GM18873 (cell line): ENCODE results near the gene TLDC2.
"Not testable (repeated sequence)": the region's sequence is repeated elsewhere in the genome, so short reads cannot be mapped to it uniquely, and the experiment has no call there.

Source experiments
- ATAC-seq: cut with Tn5 transposase; IDR thresholded peaks from one replicate; pipeline ENCODE4 v1.9.1; 2021; ENCODE audit warnings: mild to moderate bottlenecking, moderate library complexity, moderate number of reproducible peaks; ENCODE audit not compliant: unreplicated experiment, low FRiP score

The TLDC2 gene

GRCh38 chr20:36875702-36876472 is at the start of gene TLDC2:
TSS of gene TLDC2 (plus strand) at chr20:36876138. CDS start at chr20:36876175, 37 bp downstream.
- ATAC-seq, result no peak

GRCh38 chr20:36826554-36827244 is 49.2 kb upstream of the TLDC2 start:
- ATAC-seq, result no peak

- peak; percentile 82 for ATAC-seq
Measured at GRCh38 chr20:36827541-36828279, 48.2 kb upstream of the TLDC2 start.

GRCh38 chr20:36830791-36831691 is 44.9 kb upstream of the TLDC2 start:
- no peak for ATAC-seq

GRCh38 chr20:36832791-36833190 is 43.1 kb upstream of the TLDC2 start:
- ATAC-seq, result no peak

GRCh38 chr20:36833275-36834020 is 42.5 kb upstream of the TLDC2 start:
- no peak for ATAC-seq

- no peak for ATAC-seq
Measured at GRCh38 chr20:36835025-36835424, 40.9 kb upstream of the TLDC2 start.

- peak; percentile 61 for ATAC-seq
Measured at GRCh38 chr20:36835453-36836198, 40.3 kb upstream of the TLDC2 start.

GRCh38 chr20:36836591-36837269 is 39.2 kb upstream of the TLDC2 start:
- no peak for ATAC-seq

GRCh38 chr20:36838376-36838775 is 37.6 kb upstream of the TLDC2 start:
- not testable (repeated sequence) for ATAC-seq

GRCh38 chr20:36839150-36839549 is 36.8 kb upstream of the TLDC2 start:
- ATAC-seq, result no peak

GRCh38 chr20:36841030-36841429 is 34.9 kb upstream of the TLDC2 start:
- not testable (repeated sequence) for ATAC-seq

GRCh38 chr20:36845288-36845971 is 30.5 kb upstream of the TLDC2 start:
- ATAC-seq, result no peak

- no peak for ATAC-seq
Measured at GRCh38 chr20:36847009-36847709, 28.8 kb upstream of the TLDC2 start.

GRCh38 chr20:36847710-36848040 is 28.3 kb upstream of the TLDC2 start:
- no peak for ATAC-seq

- ATAC-seq, result no peak
Measured at GRCh38 chr20:36848078-36848660, 27.8 kb upstream of the TLDC2 start.

- ATAC-seq, result no peak
Measured at GRCh38 chr20:36848677-36849076, 27.3 kb upstream of the TLDC2 start.
